ENCODE results near the gene NCAPG2.

The NCAPG2 gene

GRCh38 chr7:158704524-158705233 is at the start of gene NCAPG2:
TSS of gene NCAPG2 (minus strand) at chr7:158704804. CDS start at chr7:158701899, 2,905 bp downstream.
- H3K4me1 ChIP-seq (ENCODE audit: low read depth, poor library complexity, severe bottlenecking) = peaks cover 37% of the 10 kb centered on the region
- H3K4me2 ChIP-seq = peak within 1 kb of the TSS; percentile 96
- H2AFZ ChIP-seq (ENCODE audit: low read depth) = peak within 1 kb of the TSS; percentile 75
- no peak for TF ChIP-seq CTCF (conservative IDR thresholded peaks at IDR 0.05; ENCODE audit: low read depth, low read length)
- H3K79me2 ChIP-seq (ENCODE audit: insufficient read depth, low read depth) = peaks cover 49% of the 10 kb centered on the region
- peak within 1 kb of the TSS; percentile 78 for H3K27ac ChIP-seq
- H3K9ac ChIP-seq = peak within 1 kb of the TSS; percentile 98
- peaks cover 12% of the 10 kb centered on the region; the same call in 1 of the 2 replicates for H3K36me3 ChIP-seq (ENCODE audit: insufficient read depth)
- peak within 1 kb of the TSS; percentile 58 for H3K4me3 ChIP-seq (IDR thresholded peaks at IDR 0.05; ENCODE audit: insufficient read depth, low read depth, low read length)
- H3K27me3 ChIP-seq (ENCODE audit: insufficient read depth, low read depth) = no peaks in the 10 kb centered on the region
- H4K20me1 ChIP-seq (ENCODE audit: insufficient read depth) = no peaks in the 10 kb centered on the region

- no peaks in the 10 kb centered on the region; the same call in 1 of the 2 replicates for H3K36me3 ChIP-seq (ENCODE audit: insufficient read depth)
- no peak overlapping the region for H3K4me2 ChIP-seq
- H3K27me3 ChIP-seq (ENCODE audit: insufficient read depth, low read depth) = no peaks in the 10 kb centered on the region
- H3K4me1 ChIP-seq (ENCODE audit: low read depth, poor library complexity, severe bottlenecking) = no peaks in the 10 kb centered on the region
- no peaks in the 10 kb centered on the region for H3K79me2 ChIP-seq (ENCODE audit: insufficient read depth, low read depth)
- no peak overlapping the region for H3K27ac ChIP-seq
- no peak overlapping the region for H3K4me3 ChIP-seq (IDR thresholded peaks at IDR 0.05; ENCODE audit: insufficient read depth, low read depth, low read length)
- no peak overlapping the region for H3K9ac ChIP-seq
- no peaks in the 10 kb centered on the region for H4K20me1 ChIP-seq (ENCODE audit: insufficient read depth)
- no peak for TF ChIP-seq CTCF (conservative IDR thresholded peaks at IDR 0.05; ENCODE audit: low read depth, low read length)
- H2AFZ ChIP-seq (ENCODE audit: low read depth) = no peak overlapping the region
These were observed 49.3 kb upstream of the NCAPG2 start for GRCh38 chr7:158753900-158754299.

- Histone ChIP-seq H3K4me2 (no peak overlapping the region), H3K4me1 (ENCODE audit: low read depth, poor library complexity, severe bottlenecking) (no peaks in the 10 kb centered on the region), H2AFZ (ENCODE audit: low read depth) (no peak overlapping the region), H3K4me3 (IDR thresholded peaks at IDR 0.05; ENCODE audit: insufficient read depth, low read depth, low read length) (no peak overlapping the region), H3K27ac (no peak overlapping the region), H3K79me2 (ENCODE audit: insufficient read depth, low read depth) (no peaks in the 10 kb centered on the region), H4K20me1 (ENCODE audit: insufficient read depth) (no peaks in the 10 kb centered on the region), H3K36me3 (ENCODE audit: insufficient read depth) (no peaks in the 10 kb centered on the region), H3K9ac (no peak overlapping the region), H3K27me3 (ENCODE audit: insufficient read depth, low read depth) (no peaks in the 10 kb centered on the region)
- TF ChIP-seq CTCF (conservative IDR thresholded peaks at IDR 0.05; ENCODE audit: low read depth, low read length) = no peak
These were observed 47.1 kb upstream of the NCAPG2 start for GRCh38 chr7:158751751-158752150.

GRCh38 chr7:158751199-158751598 is 46.6 kb upstream of the NCAPG2 start:
- Histone ChIP-seq H3K9ac (no peak overlapping the region), H2AFZ (ENCODE audit: low read depth) (no peak overlapping the region), H3K4me1 (ENCODE audit: low read depth, poor library complexity, severe bottlenecking) (no peaks in the 10 kb centered on the region), H3K36me3 (ENCODE audit: insufficient read depth) (no peaks in the 10 kb centered on the region), H3K27ac (no peak overlapping the region), H4K20me1 (ENCODE audit: insufficient read depth) (no peaks in the 10 kb centered on the region), H3K27me3 (ENCODE audit: insufficient read depth, low read depth) (no peaks in the 10 kb centered on the region), H3K79me2 (ENCODE audit: insufficient read depth, low read depth) (no peaks in the 10 kb centered on the region), H3K4me2 (no peak overlapping the region), H3K4me3 (IDR thresholded peaks at IDR 0.05; ENCODE audit: insufficient read depth, low read depth, low read length) (no peak overlapping the region)
- no peak for TF ChIP-seq CTCF (conservative IDR thresholded peaks at IDR 0.05; ENCODE audit: low read depth, low read length)
